ENCODE data around the gene UCK2.

DNA sequence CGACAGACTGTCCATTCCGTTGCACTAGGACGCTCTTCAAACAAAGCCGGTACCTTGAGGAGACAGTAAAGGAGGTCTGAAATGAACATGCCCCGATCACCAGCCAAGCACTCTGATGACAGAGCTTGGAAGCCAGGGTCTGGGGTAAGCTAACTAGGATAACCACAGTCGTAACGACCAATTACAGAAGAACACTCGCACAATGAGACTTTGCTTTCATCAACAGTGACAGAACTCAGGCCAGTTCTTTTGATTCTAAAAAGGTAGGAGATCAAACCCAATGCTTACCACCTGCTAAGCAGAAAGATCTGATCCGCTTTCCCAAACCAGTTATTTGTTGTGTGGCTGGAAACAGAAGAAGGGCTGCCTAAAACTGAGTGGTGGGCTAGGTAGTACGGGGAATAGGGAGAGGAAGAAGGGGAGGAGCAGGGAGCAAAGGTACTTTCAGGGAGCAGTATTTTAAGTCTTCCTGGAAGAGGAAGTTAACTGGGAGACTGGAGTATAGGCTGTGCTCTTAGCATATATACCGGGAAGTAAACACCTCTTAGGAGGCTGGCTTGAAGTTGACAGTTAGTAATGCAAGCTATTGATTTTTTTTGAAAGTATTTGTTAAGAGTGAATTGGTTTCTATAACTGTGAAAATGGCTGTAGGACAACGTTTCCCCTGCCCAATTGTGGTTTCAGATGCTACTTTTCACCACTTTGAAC, 38.4 kb downstream of the UCK2 start:
- TF ChIP-seq ISL1 (CRISPR knock-in tag; IDR thresholded peaks at IDR 0.05) (no peak), RARB (CRISPR knock-in tag; IDR thresholded peaks at IDR 0.05) (no peak), PATZ1 (CRISPR knock-in tag; IDR thresholded peaks at IDR 0.05; ENCODE audit: borderline replicate concordance) (no peak), ZFP30 (CRISPR knock-in tag; IDR thresholded peaks at IDR 0.05) (no peak), GLIS3 (CRISPR knock-in tag; IDR thresholded peaks at IDR 0.05) (no peak), CSRNP3 (CRISPR knock-in tag; IDR thresholded peaks at IDR 0.05) (no peak), ARNTL (CRISPR knock-in tag; IDR thresholded peaks at IDR 0.05; ENCODE audit: borderline replicate concordance, low read depth) (no peak), ZFP3 (CRISPR knock-in tag; IDR thresholded peaks at IDR 0.05) (no peak)
